HEK293 (cell line): ENCODE results near the gene PRSS1.
"Not testable (repeated sequence)": the region's sequence is repeated elsewhere in the genome, so short reads cannot be mapped to it uniquely, and the experiment has no call there.

ENCODE experiments used
- CTCF ChIA-PET: fragments of 350-600 bp; formaldehyde crosslinking; extraction: SDS; loops from one replicate; lab custom pipeline; 2021; ENCODE audit warnings: antibody characterized with exemption; lab: Yijun Ruan, JAX
- POLR2A ChIA-PET: fragments of 300-600 bp; formaldehyde crosslinking; extraction: SDS; loops from one replicate; lab custom pipeline; 2020; ENCODE audit warnings: antibody characterized with exemption, inconsistent platforms; lab: Yijun Ruan, JAX
- H3K27ac ChIP-seq: fragments of 200-500 bp; sonication (Bioruptor generic); 2 replicates; pipeline ENCODE4 v1.5.1; 2014; ENCODE audit warnings: low read depth, low read length, control low read depth, inconsistent platforms; ENCODE audit errors: extremely low read depth
- H3K36me3 ChIP-seq, 2 experiments: fragments of 200-500 bp in 1 of 2; sonication (Bioruptor generic) in 1 of 2; 1 replicate in 1 of 2; 2 replicates in 1 of 2; pipeline ENCODE4 v1.5.1; 2014 to 2017; ENCODE audit warnings: inconsistent platforms in 2 of 2, low read length in 2 of 2; ENCODE audit not compliant: control insufficient read depth in 2 of 2, insufficient read depth in 1 of 2
- H3K4me1 ChIP-seq: fragments of 200-500 bp; sonication (Bioruptor generic); 2 replicates; pipeline ENCODE4 v1.5.1; 2014; ENCODE audit warnings: mild to moderate bottlenecking, low read length, inconsistent platforms; ENCODE audit not compliant: control insufficient read depth, insufficient read depth
- H3K4me3 ChIP-seq: 2 replicates; pipeline ENCODE4 v1.5.1; 2011; ENCODE audit warnings: low read depth, mild to moderate bottlenecking, control low read depth, low read length, moderate library complexity
- H3K9me3 ChIP-seq: fragments of 200-500 bp; sonication (Bioruptor generic); 2 replicates; pipeline ENCODE4 v1.5.1; 2014; ENCODE audit warnings: low read depth, low read length, inconsistent platforms; ENCODE audit not compliant: control insufficient read depth, insufficient read depth
- ATF2 ChIP-seq: fragments of 450-650 bp; formaldehyde crosslinking; IDR thresholded peaks from 2 replicates; pipeline ENCODE4 v1.5.1; 2016; ENCODE audit warnings: missing biosample characterization, missing genetic modification characterization, low read depth
- GFI1B ChIP-seq: fragments of 450-650 bp; formaldehyde crosslinking; IDR thresholded peaks from 2 replicates; pipeline ENCODE4 v1.5.1; 2016; ENCODE audit warnings: missing biosample characterization, missing genetic modification characterization
- GLI2 ChIP-seq: fragments of 450-650 bp; formaldehyde crosslinking; IDR thresholded peaks from 2 replicates; pipeline ENCODE4; 2017; ENCODE audit warnings: missing biosample characterization, missing genetic modification characterization, low read depth, borderline replicate concordance
- KLF17 ChIP-seq: fragments of 450-650 bp; formaldehyde crosslinking; IDR thresholded peaks from 2 replicates; pipeline ENCODE4 v1.5.1; 2016; ENCODE audit warnings: missing biosample characterization, missing genetic modification characterization
- OSR2 ChIP-seq: fragments of 450-650 bp; formaldehyde crosslinking; IDR thresholded peaks from 2 replicates; pipeline ENCODE4 v1.5.1; 2016; ENCODE audit warnings: missing biosample characterization, missing genetic modification characterization
- OVOL3 ChIP-seq: fragments of 450-650 bp; formaldehyde crosslinking; IDR thresholded peaks from 2 replicates; pipeline ENCODE4 v1.5.1; 2016; ENCODE audit warnings: missing biosample characterization, missing genetic modification characterization
- RBAK ChIP-seq: fragments of 450-650 bp; formaldehyde crosslinking; IDR thresholded peaks from 2 replicates; pipeline ENCODE4 v1.5.1; 2016; ENCODE audit warnings: missing biosample characterization, missing genetic modification characterization
- REST ChIP-seq: fragments of 450-650 bp; formaldehyde crosslinking; IDR thresholded peaks from 2 replicates; pipeline ENCODE4 v1.5.1; 2016; ENCODE audit warnings: missing biosample characterization, missing genetic modification characterization
- ZNF132 ChIP-seq: fragments of 450-650 bp; formaldehyde crosslinking; IDR thresholded peaks from 2 replicates; pipeline ENCODE4 v1.5.1; 2017; ENCODE audit warnings: missing biosample characterization, missing genetic modification characterization, borderline replicate concordance
- ZNF157 ChIP-seq: fragments of 450-650 bp; formaldehyde crosslinking; IDR thresholded peaks from 2 replicates; pipeline ENCODE4 v1.5.1; 2016; ENCODE audit warnings: missing biosample characterization, missing genetic modification characterization
- ZNF248 ChIP-seq: fragments of 450-650 bp; formaldehyde crosslinking; IDR thresholded peaks from 2 replicates; pipeline ENCODE4 v1.5.1; 2017; ENCODE audit warnings: missing biosample characterization, missing genetic modification characterization
- ZNF433 ChIP-seq: fragments of 450-650 bp; formaldehyde crosslinking; IDR thresholded peaks from 2 replicates; pipeline ENCODE4 v1.5.1; 2016; ENCODE audit warnings: missing biosample characterization, missing genetic modification characterization, low read depth
- ZNF514 ChIP-seq: fragments of 450-650 bp; formaldehyde crosslinking; IDR thresholded peaks from 2 replicates; pipeline ENCODE4 v1.5.1; 2016; ENCODE audit warnings: missing biosample characterization, missing genetic modification characterization
- ZNF544 ChIP-seq: fragments of 450-650 bp; formaldehyde crosslinking; IDR thresholded peaks from 2 replicates; pipeline ENCODE4 v1.5.0; 2017; ENCODE audit warnings: missing biosample characterization, missing genetic modification characterization
- ZNF561 ChIP-seq: fragments of 450-650 bp; IDR thresholded peaks from 2 replicates; pipeline ENCODE4 v1.5.1; 2018; ENCODE audit warnings: missing biosample characterization, missing genetic modification characterization, borderline replicate concordance
- ZNF585B ChIP-seq: fragments of 450-650 bp; formaldehyde crosslinking; IDR thresholded peaks from 2 replicates; pipeline ENCODE4 v1.5.1; 2016; ENCODE audit warnings: missing biosample characterization, missing genetic modification characterization
- ZNF623 ChIP-seq: fragments of 450-650 bp; formaldehyde crosslinking; IDR thresholded peaks from 2 replicates; pipeline ENCODE4 v1.5.1; 2016; ENCODE audit warnings: missing biosample characterization, missing genetic modification characterization
- ZNF626 ChIP-seq: fragments of 450-650 bp; sonication (Bioruptor Pico); formaldehyde crosslinking; IDR thresholded peaks from 2 replicates; pipeline ENCODE4 v1.5.1; 2018; ENCODE audit warnings: missing biosample characterization, missing genetic modification characterization, inconsistent platforms
- ZNF654 ChIP-seq: fragments of 450-650 bp; formaldehyde crosslinking; IDR thresholded peaks from 2 replicates; pipeline ENCODE4 v1.5.1; 2016; ENCODE audit warnings: low read depth, missing biosample characterization, missing genetic modification characterization
- ZNF664 ChIP-seq: fragments of 450-650 bp; formaldehyde crosslinking; IDR thresholded peaks from 2 replicates; pipeline ENCODE4 v1.5.1; 2016; ENCODE audit warnings: missing biosample characterization, missing genetic modification characterization
- ZNF768 ChIP-seq: fragments of 450-650 bp; formaldehyde crosslinking; IDR thresholded peaks from 2 replicates; pipeline ENCODE4 v1.5.1; 2018; ENCODE audit warnings: missing biosample characterization, mild to moderate bottlenecking, missing genetic modification characterization
- ZSCAN4 ChIP-seq: fragments of 450-650 bp; formaldehyde crosslinking; IDR thresholded peaks from 2 replicates; pipeline ENCODE4 v1.5.1; 2017; ENCODE audit warnings: missing biosample characterization, missing genetic modification characterization

Gene PRSS1

GRCh38 chr7:142749218-142749993 lies at the start of gene PRSS1:
PRSS1 (plus strand) TSS chr7:142749472; CDS start chr7:142749485, 13 bp downstream.
- Histone ChIP-seq H3K4me3 (no peak within 1 kb of the TSS), H3K4me1 (no peaks in the 10 kb centered on the region), H3K27ac (no peak within 1 kb of the TSS), H3K9me3 (no peaks in the 10 kb centered on the region), H3K36me3 (no peaks in the 10 kb centered on the region)
- ChIA-PET POLR2A (no interaction called here), CTCF (interaction anchor here (2.4 kb wide), 1 partner anchor 36 kb away, joined by 9 read pairs; no protein-coding TSS in a partner anchor)
- TF ChIP-seq ZNF248 (no peak), ZNF585B (tag by site-specific recombination) (no peak), ATF2 (tag by site-specific recombination) (no peak), KLF17 (no peak), OVOL3 (tag by site-specific recombination) (no peak), ZNF544 (tag by site-specific recombination) (no peak), RBAK (tag by site-specific recombination) (no peak), ZNF626 (tag by site-specific recombination) (no peak), ZNF561 (tag by site-specific recombination) (no peak), ZNF623 (tag by site-specific recombination) (no peak), ZSCAN4 (tag by site-specific recombination) (no peak), OSR2 (tag by site-specific recombination) (no peak), ZNF433 (no peak)

- CTCF ChIA-PET: interaction anchor here (0.6 kb wide), 1 partner anchor 111 kb away, joined by 5 read pairs; no protein-coding TSS in a partner anchor
- H3K9me3 ChIP-seq, H3K27ac ChIP-seq, POLR2A ChIA-PET, H3K4me3 ChIP-seq, H3K4me1 ChIP-seq, H3K36me3 ChIP-seq: not testable (repeated sequence)
These were observed 48.3 kb upstream of the PRSS1 start for GRCh38 chr7:142700935-142701334.

GRCh38 chr7:142703655-142704305 lies 45.5 kb upstream of the PRSS1 start:
- POLR2A ChIA-PET: no interaction called here
- H3K36me3 ChIP-seq: no peaks in the 10 kb centered on the region
- no peaks in the 10 kb centered on the region for H3K4me1 ChIP-seq
- TF ChIP-seq OSR2 (tag by site-specific recombination) (no peak), ZNF664 (tag by site-specific recombination) (no peak), ZNF654 (tag by site-specific recombination) (no peak), ZNF157 (no peak), ZNF132 (no peak), REST (no peak), GFI1B (no peak), ZNF768 (tag by site-specific recombination) (no peak), GLI2 (no peak), ZNF514 (no peak)
- H3K4me3 ChIP-seq: no peak overlapping the region
- CTCF ChIA-PET: interaction anchor here (0.9 to 2.9 kb wide), 4 partner anchors 9 to 511 kb away, joined by 3 to 9 read pairs (median 5); no protein-coding TSS in a partner anchor
- H3K9me3 ChIP-seq: no peaks in the 10 kb centered on the region
- no peak overlapping the region for H3K27ac ChIP-seq

GRCh38 chr7:142708726-142709125 lies 40.5 kb upstream of the PRSS1 start:
- H3K9me3 ChIP-seq, POLR2A ChIA-PET, H3K36me3 ChIP-seq, H3K4me1 ChIP-seq, H3K27ac ChIP-seq, H3K4me3 ChIP-seq: not testable (repeated sequence)
- CTCF ChIA-PET: interaction anchor here (0.7 to 1.6 kb wide), 3 partner anchors 15 to 363 kb away, joined by 3 to 7 read pairs (median 4); no protein-coding TSS in a partner anchor
